ENCODE results near the gene FMN1.

The FMN1 gene

GRCh38 chr15:32918547-32918946 lies 276.0 kb downstream of the FMN1 start:
- TF ChIP-seq CTCF (conservative IDR thresholded peaks at IDR 0.05; ENCODE audit: low read length), result no peak
- no peak overlapping the region for H3K4me3 ChIP-seq (ENCODE audit: low read length)
- DNase-seq (ENCODE audit: low read depth), result peak; percentile 34

- no peak overlapping the region for H3K4me3 ChIP-seq (ENCODE audit: low read length)
- no peak for DNase-seq (ENCODE audit: low read depth)
- no peak for TF ChIP-seq CTCF (conservative IDR thresholded peaks at IDR 0.05; ENCODE audit: low read length)
These were observed 283.7 kb downstream of the FMN1 start for GRCh38 chr15:32910839-32911238.

- no peak for TF ChIP-seq CTCF (conservative IDR thresholded peaks at IDR 0.05; ENCODE audit: low read length)
- no peak overlapping the region for H3K4me3 ChIP-seq (ENCODE audit: low read length)
- peak; percentile 84 for DNase-seq (ENCODE audit: low read depth)
These were observed 285.1 kb downstream of the FMN1 start for GRCh38 chr15:32909431-32909830.

- no peak overlapping the region for H3K4me3 ChIP-seq (ENCODE audit: low read length)
- no peak for DNase-seq (ENCODE audit: low read depth)
- TF ChIP-seq CTCF (conservative IDR thresholded peaks at IDR 0.05; ENCODE audit: low read length), result no peak
These were observed 285.6 kb downstream of the FMN1 start for GRCh38 chr15:32908872-32909271.

GRCh38 chr15:32908135-32908801 lies 286.2 kb downstream of the FMN1 start:
- no peak overlapping the region for H3K4me3 ChIP-seq (ENCODE audit: low read length)
- no peak for TF ChIP-seq CTCF (conservative IDR thresholded peaks at IDR 0.05; ENCODE audit: low read length)
- DNase-seq (ENCODE audit: low read depth), result no peak

GRCh38 chr15:32905481-32905880 lies 289.0 kb downstream of the FMN1 start:
- no peak overlapping the region for H3K4me3 ChIP-seq (ENCODE audit: low read length)
- no peak for TF ChIP-seq CTCF (conservative IDR thresholded peaks at IDR 0.05; ENCODE audit: low read length)
- peak; percentile 58 for DNase-seq (ENCODE audit: low read depth)

GRCh38 chr15:32904448-32904847 lies 290.1 kb downstream of the FMN1 start:
- TF ChIP-seq CTCF (conservative IDR thresholded peaks at IDR 0.05; ENCODE audit: low read length), result no peak
- no peak overlapping the region for H3K4me3 ChIP-seq (ENCODE audit: low read length)
- no peak for DNase-seq (ENCODE audit: low read depth)
